Stomach (tissue), 8 donors: ENCODE measurements around the gene POLR3GL. TPM values are rescaled to one million over a fixed set of nuclear protein-coding genes. Genes with fewer than 3 reads are reported as not detected.

ENCODE experiments used
- polyA plus RNA-seq, 3 donors: library from polyadenylated mRNA; stranded (reverse); fragments of 200-250 nt; gene quantifications; one replicate each; pipeline ENCODE4 v1.2.3, GENCODE V29; 2013
- total RNA-seq, 5 donors: library from RNA; depleted of rRNA; stranded (reverse); fragments of >200 nt; gene quantifications; one replicate each; pipeline versions ENCODE4 v1.1.0 to v1.2.3, GENCODE V29; 2014 to 2016
- donor health status: healthy with polysubstance abuse.
- donor health status: Bipolar disorder and iron deficiency.
- donor health status: healthy.

Gene POLR3GL
- total and polyA plus RNA-seq, 8 donors, result 5.8 to 165 (median 26.9) TPM

Other genes starting within 250 kb of the POLR3GL start
- 1 to 10 TPM in 1 of 5 donors, under 1 TPM in 1, not detected in 3; 0.37 to 4.8 TPM for gene CD160, start 245.2 kb upstream of the POLR3GL start, total RNA-seq
- under 1 TPM in 1 of 3 donors, not detected in 2; 0.25 TPM for gene CD160, start 245.2 kb upstream of the POLR3GL start, polyA plus RNA-seq
- gene RNF115, start 140.6 kb upstream of the POLR3GL start, total RNA-seq, result 10 to 100 TPM in 4 of 5 donors, 1 to 10 TPM in 1; 7.0 to 44.1 (median 19.3) TPM
- 1 to 10 TPM; 4.8 to 5.1 (median 4.9) TPM for gene RNF115, start 140.6 kb upstream of the POLR3GL start, polyA plus RNA-seq
- gene POLR3C, start 140.5 kb upstream of the POLR3GL start, total RNA-seq, result 10 to 100 TPM in 4 of 5 donors, 1 to 10 TPM in 1; 5.3 to 34.4 (median 20.9) TPM
- gene POLR3C, start 140.5 kb upstream of the POLR3GL start, polyA plus RNA-seq, result 10 to 100 TPM; 13.8 to 24.6 (median 15.4) TPM
- gene NUDT17, start 119.1 kb upstream of the POLR3GL start, total RNA-seq, result 10 to 100 TPM in 1 of 5 donors, 1 to 10 TPM in 3, not detected in 1; 3.2 to 18.3 (median 6.6) TPM
- gene NUDT17, start 119.1 kb upstream of the POLR3GL start, polyA plus RNA-seq, result 1 to 10 TPM in 2 of 3 donors, under 1 TPM in 1; 0.61 to 3.0 (median 1.7) TPM
- gene PIAS3, start 105.6 kb upstream of the POLR3GL start, total RNA-seq, result 10 to 100 TPM in 4 of 5 donors, 1 to 10 TPM in 1; 4.1 to 65.9 (median 29.0) TPM
- gene PIAS3, start 105.6 kb upstream of the POLR3GL start, polyA plus RNA-seq, result 10 to 100 TPM; 11.8 to 28.9 (median 19.2) TPM
- gene ANKRD35, start 78.8 kb upstream of the POLR3GL start, total RNA-seq, result 1 to 10 TPM in 2 of 5 donors, under 1 TPM in 1, not detected in 2; 0.58 to 1.7 (median 1.2) TPM
- 1 to 10 TPM; 5.4 to 10.0 (median 5.8) TPM for gene ANKRD35, start 78.8 kb upstream of the POLR3GL start, polyA plus RNA-seq
- 1 to 10 TPM in 4 of 5 donors, under 1 TPM in 1; 0.58 to 9.0 (median 5.5) TPM for gene ITGA10, start 54.6 kb upstream of the POLR3GL start, total RNA-seq
- gene ITGA10, start 54.6 kb upstream of the POLR3GL start, polyA plus RNA-seq, result 1 to 10 TPM in 2 of 3 donors, under 1 TPM in 1; 0.37 to 2.7 (median 1.7) TPM
- 10 to 100 TPM; 15.6 to 42.3 (median 25.2) TPM for gene PEX11B, start 46.0 kb upstream of the POLR3GL start, total RNA-seq
- gene PEX11B, start 46.0 kb upstream of the POLR3GL start, polyA plus RNA-seq, result 10 to 100 TPM; 23.0 to 46.6 (median 38.4) TPM
- gene RBM8A, start 37.2 kb upstream of the POLR3GL start, total RNA-seq, result 10 to 100 TPM in 4 of 5 donors, 1 to 10 TPM in 1; 9.3 to 81.3 (median 44.6) TPM
- gene RBM8A, start 37.2 kb upstream of the POLR3GL start, polyA plus RNA-seq, result 100 to 1,000 TPM in 2 of 3 donors, 10 to 100 TPM in 1; 79.3 to 113 (median 101) TPM
- gene LIX1L, start 6.7 kb upstream of the POLR3GL start, total RNA-seq, result 10 to 100 TPM in 3 of 5 donors, 1 to 10 TPM in 2; 5.8 to 28.4 (median 14.0) TPM
- gene LIX1L, start 6.7 kb upstream of the POLR3GL start, polyA plus RNA-seq, result 1 to 10 TPM; 7.2 to 8.2 (median 7.4) TPM
- gene ANKRD34A, start 115 bp upstream of the POLR3GL start, total RNA-seq, result 1 to 10 TPM in 1 of 5 donors, under 1 TPM in 2, not detected in 2; 0.73 to 2.6 (median 0.87) TPM
- gene ANKRD34A, start 115 bp upstream of the POLR3GL start, polyA plus RNA-seq, result under 1 TPM in 2 of 3 donors, not detected in 1; 0.19 to 0.45 TPM
- 1,000 to 10,000 TPM in 3 of 5 donors, 100 to 1,000 TPM in 2; 204 to 3,386 (median 1,054) TPM for gene TXNIP, start 31.9 kb downstream of the POLR3GL start, total RNA-seq
- gene TXNIP, start 31.9 kb downstream of the POLR3GL start, polyA plus RNA-seq, result 100 to 1,000 TPM; 217 to 613 (median 334) TPM
- not detected for gene HJV, start 57.0 kb downstream of the POLR3GL start, total RNA-seq
- gene HJV, start 57.0 kb downstream of the POLR3GL start, polyA plus RNA-seq, result not detected
- 1 to 10 TPM in 4 of 5 donors, under 1 TPM in 1; 0.58 to 4.1 (median 2.9) TPM for gene NBPF10, start 180.1 kb downstream of the POLR3GL start, total RNA-seq
- under 1 TPM; 0.43 to 1.00 (median 0.46) TPM for gene NBPF10, start 180.1 kb downstream of the POLR3GL start, polyA plus RNA-seq